Endothelial cell of umbilical vein (primary cell): ENCODE data around the gene DHX40. TPM values are rescaled to one million over a fixed set of nuclear protein-coding genes. Genes with fewer than 3 reads are reported as not detected.
A peak's percentile ranks its signal among the peaks of the same experiment; 100 is the strongest.

Source experiments
- BruUV-seq: library from RNA; stranded (reverse); fragments of 400-500 nt; replicated peaks from 2 replicates; lab custom pipeline; 2021; lab: Mats Ljungman, UMichigan
- CTCF ChIA-PET: fragments of 300-600, 350-600 bp; sonication (Branson Sonifier 250); formaldehyde crosslinking; loops from one replicate; lab custom pipeline; 2021; ENCODE audit warnings: antibody characterized with exemption, inconsistent platforms; lab: Charles Lee
- POLR2A ChIA-PET: fragments of 300-600, 350-600 bp; sonication (Branson Sonifier 250); formaldehyde crosslinking; loops from one replicate; lab custom pipeline; 2021; ENCODE audit warnings: antibody characterized with exemption, inconsistent platforms; lab: Charles Lee
- DNase-seq: peaks from one replicate; pipeline ENCODE4 v3.0.0-alpha.2; 2011; ENCODE audit warnings: low read depth, low spot score
- FAIRE-seq: peaks from 2 replicates; lab custom pipeline; 2011; peaks lifted over from hg19 to GRCh38; lab: Jason Lieb, UNC
- H2AFZ ChIP-seq: 2 replicates; pipeline ENCODE4 v1.6.0; 2012; ENCODE audit warnings: low read depth, low read length, control low read depth, inconsistent platforms
- H3K27ac ChIP-seq: 2 replicates; pipeline ENCODE4 v1.5.1; 2011; ENCODE audit warnings: low read depth, mild to moderate bottlenecking, control low read depth, low read length, moderate library complexity; ENCODE audit not compliant: insufficient read depth
- H3K27me3 ChIP-seq, 2 experiments: 2 replicates each; pipeline versions ENCODE4 v1.6.0 to v1.6.1; 2011; ENCODE audit warnings: low read length in 2 of 2, mixed read lengths in 1 of 2; ENCODE audit not compliant: control insufficient read depth in 2 of 2, insufficient read depth in 2 of 2
- H3K36me3 ChIP-seq, 2 experiments: 2 replicates in 1 of 2; 3 replicates in 1 of 2; pipeline ENCODE4 v1.5.1; 2011; ENCODE audit warnings: low read length in 2 of 2, mild to moderate bottlenecking in 1 of 2, moderate library complexity in 1 of 2; ENCODE audit not compliant: control insufficient read depth in 2 of 2, insufficient read depth in 2 of 2; ENCODE audit errors: extremely low read depth in 1 of 2
- H3K4me1 ChIP-seq: 3 replicates; pipeline ENCODE4 v1.5.1; 2011; ENCODE audit warnings: mild to moderate bottlenecking, low read length; ENCODE audit not compliant: control insufficient read depth, insufficient read depth; ENCODE audit errors: extremely low read depth
- H3K4me2 ChIP-seq: 2 replicates; pipeline ENCODE4 v1.6.1; 2011; ENCODE audit warnings: low read length, control low read depth, mixed read lengths; ENCODE audit not compliant: insufficient read depth
- H3K4me3 ChIP-seq, 3 experiments: fragments of 200-600 bp in 1 of 3; sonication (generic), shearing (Covaris generic) in 1 of 3; replicated peaks in 1 of 3; 2 replicates each; pipeline ENCODE4 v1.5.1; 2011 to 2016; ENCODE audit warnings: control low read depth in 3 of 3, low read length in 3 of 3, mild to moderate bottlenecking in 2 of 3, inconsistent platforms in 1 of 3, low read depth in 1 of 3, moderate library complexity in 1 of 3; ENCODE audit not compliant: insufficient read depth in 1 of 3
- H3K79me2 ChIP-seq: 2 replicates; pipeline ENCODE4 v1.6.0; 2012; ENCODE audit warnings: low read length, inconsistent platforms; ENCODE audit not compliant: control insufficient read depth, insufficient read depth
- H3K9ac ChIP-seq: replicated peaks from 2 replicates; pipeline ENCODE3; 2011; ENCODE audit warnings: low read length, control low read depth; ENCODE audit not compliant: insufficient read depth; ENCODE audit errors: extremely low read depth
- H3K9me1 ChIP-seq: replicated peaks from 3 replicates; pipeline ENCODE4 v1.6.0; 2011; ENCODE audit warnings: mild to moderate bottlenecking, low read length; ENCODE audit not compliant: control insufficient read depth, insufficient read depth; ENCODE audit errors: extremely low read depth
- H3K9me3 ChIP-seq: replicated peaks from 2 replicates; pipeline ENCODE4 v1.5.1; 2012; ENCODE audit warnings: low read length, inconsistent platforms; ENCODE audit not compliant: control insufficient read depth, insufficient read depth
- H4K20me1 ChIP-seq: replicated peaks from 2 replicates; pipeline ENCODE3; 2011; ENCODE audit warnings: mild to moderate bottlenecking, low read length; ENCODE audit not compliant: control insufficient read depth, insufficient read depth; ENCODE audit errors: extremely low read depth
- CTCF ChIP-seq, 2 donors: IDR thresholded peaks; 1 replicate in 1 of 2; 2 replicates in 1 of 2; pipeline ENCODE4 v1.5.1; 2011; ENCODE audit warnings: low read length in 2 of 2, mild to moderate bottlenecking in 2 of 2, moderate library complexity in 2 of 2, control low read depth in 1 of 2, inconsistent platforms in 1 of 2, low read depth in 1 of 2; ENCODE audit not compliant: insufficient read depth in 1 of 2; ENCODE audit errors: extremely low read depth in 1 of 2
- EZH2 ChIP-seq: IDR thresholded peaks from 2 replicates; pipeline ENCODE4 v1.6.1; 2012; ENCODE audit warnings: borderline replicate concordance, low read depth, mild to moderate bottlenecking, moderate library complexity, low read length, inconsistent platforms; ENCODE audit not compliant: severe bottlenecking
- FOS ChIP-seq: IDR thresholded peaks from 2 replicates; pipeline ENCODE4 v1.6.1; 2011; ENCODE audit warnings: mild to moderate bottlenecking, low read length, moderate library complexity, borderline replicate concordance; ENCODE audit not compliant: insufficient read depth
- GATA2 ChIP-seq: IDR thresholded peaks from 2 replicates; pipeline ENCODE4 v1.7.0; 2011; ENCODE audit warnings: low read depth, mild to moderate bottlenecking, moderate library complexity, mixed read lengths, low read length; ENCODE audit not compliant: insufficient read length, insufficient read depth
- JUN ChIP-seq: IDR thresholded peaks from 2 replicates; pipeline ENCODE4 v1.6.1; 2011; ENCODE audit warnings: borderline replicate concordance, low read depth; ENCODE audit not compliant: insufficient read length, insufficient read depth
- MYC ChIP-seq: IDR thresholded peaks from one replicate; pipeline ENCODE4 v1.6.1; 2011; ENCODE audit warnings: mild to moderate bottlenecking, low read depth, low read length
- POLR2A ChIP-seq: IDR thresholded peaks from 2 replicates; pipeline ENCODE4 v1.6.1; 2012; ENCODE audit warnings: low read depth, mild to moderate bottlenecking, control low read depth, low read length
- POLR2AphosphoS5 ChIP-seq: IDR thresholded peaks from 2 replicates; pipeline ENCODE4 v1.6.1; 2012; ENCODE audit warnings: low read depth, mild to moderate bottlenecking, control low read depth, low read length, moderate library complexity; ENCODE audit not compliant: insufficient read depth
- dilution Hi-C: fragments of 300-500 bp; cut with MboI; formaldehyde crosslinking; loops from one replicate; pipeline ENCODE4 v1.15.0; 2019; ENCODE audit warnings: low sequenced_read_pairs; ENCODE audit not compliant: extremely low pct_ligation_motif_present
- intact Hi-C: fragments of 100-400 bp; cut with micrococcal nuclease; formaldehyde crosslinking; loops from one replicate; pipeline ENCODE4 v1.10.0; 2022
- polyA plus RNA-seq, 4 experiments: library from polyadenylated mRNA; depleted of rRNA in 3 of 4; stranded (reverse) in 3 of 4; unstranded in 1 of 4; fragments of >200 nt; gene quantifications; 2 replicates each; pipeline versions ENCODE4 v1.2.1 to v1.2.3, GENCODE V29; 2011 to 2012; ENCODE audit warnings: missing spikeins in 1 of 4
- total RNA-seq: library from RNA; stranded (reverse); gene quantifications from 2 replicates; pipeline ENCODE4 v1.2.3, GENCODE V29; 2021
- TF ChIP-seq, protein P1 (sequence below): IDR thresholded peaks from 2 replicates; pipeline ENCODE4 v1.6.1; 2011; ENCODE audit not compliant: insufficient read depth, insufficient read length

Gene DHX40
- total and polyA plus RNA-seq, 2 donors (not counting 3 experiments of a cell fraction or from before 2014, with no cell fraction given), result 14.0 to 29.7 TPM

DNA sequence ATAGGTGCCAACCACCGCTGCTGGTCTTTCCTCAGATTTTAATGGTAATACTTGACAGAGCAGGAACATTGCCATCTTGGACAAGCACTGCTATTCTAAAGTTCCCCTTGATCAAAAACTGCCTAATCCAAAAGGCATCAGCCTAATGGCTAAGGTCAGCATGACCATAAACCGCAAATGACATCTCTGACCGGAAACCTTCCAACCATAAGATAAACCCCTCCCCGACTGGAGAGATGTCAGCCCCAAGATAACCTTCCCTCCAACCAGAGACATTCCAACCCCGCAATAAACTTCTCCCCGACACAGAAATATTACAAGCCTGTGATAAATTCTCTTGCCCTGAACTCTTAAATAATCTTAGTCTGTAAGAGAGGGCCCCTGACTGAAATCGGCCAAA lies 7.4 kb upstream of the DHX40 start:
- CTCF ChIA-PET, result interaction anchor here (1.2 to 4.3 kb wide), 7 partner anchors 36 to 264 kb away, joined by 3 to 84 read pairs (median 9); no protein-coding TSS in a partner anchor
- intact Hi-C loops, result loop anchor here (2.0 kb wide), 1 partner anchor 37 kb away; no protein-coding TSS in a partner anchor
- dilution Hi-C loops, result no loop called here

GRCh38 chr17:59558953-59559352 lies 6.5 kb upstream of the DHX40 start:
- no peaks in the 10 kb centered on the region for H3K9me3 ChIP-seq
- H3K4me3 ChIP-seq, result no peak overlapping the region
- H3K9ac ChIP-seq, result no peak overlapping the region
- H3K79me2 ChIP-seq, result no peaks in the 10 kb centered on the region
- no peak for TF ChIP-seq POLR2A
- no peak for TF ChIP-seq FOS
- TF ChIP-seq JUN, result no peak
- TF ChIP-seq GATA2, result no peak
- TF ChIP-seq, protein P1, sequence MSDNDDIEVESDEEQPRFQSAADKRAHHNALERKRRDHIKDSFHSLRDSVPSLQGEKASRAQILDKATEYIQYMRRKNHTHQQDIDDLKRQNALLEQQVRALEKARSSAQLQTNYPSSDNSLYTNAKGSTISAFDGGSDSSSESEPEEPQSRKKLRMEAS, result no peak
- no peak for TF ChIP-seq POLR2AphosphoS5
- no peak for TF ChIP-seq MYC
- TF ChIP-seq CTCF (IDR thresholded peaks at IDR 0.05; ENCODE audit: extremely low read depth in 1 of 2, insufficient read depth in 1 of 2, low read depth in 1 of 2, low read length in 2 of 2), result no peak
- TF ChIP-seq EZH2, result no peak
- H3K4me1 ChIP-seq, result no peaks in the 10 kb centered on the region
- no peaks in the 10 kb centered on the region for H3K9me1 ChIP-seq
- no TSS peak for BruUV-seq
- H3K27ac ChIP-seq, result no peak overlapping the region
- no peak overlapping the region for H2AFZ ChIP-seq
- POLR2A ChIA-PET, result no interaction called here
- no peaks in the 10 kb centered on the region for H3K36me3 ChIP-seq
- CTCF ChIA-PET, result interaction anchor here (0.7 to 4.3 kb wide), 15 partner anchors 9 to 631 kb away, joined by 3 to 84 read pairs (median 5); no protein-coding TSS in a partner anchor
- intact Hi-C loops (loop anchor here (1.0 to 2.0 kb wide), 2 partner anchors 38 to 248 kb away; no protein-coding TSS in a partner anchor), dilution Hi-C loops (no loop called here)
- FAIRE-seq (no peak), DNase-seq (peak; percentile 28)
- H4K20me1 ChIP-seq, result no peaks in the 10 kb centered on the region
- H3K4me2 ChIP-seq, result no peak overlapping the region
- H3K27me3 ChIP-seq, result peaks cover 0 to 2% of the 10 kb centered on the region in 2 experiments

More for the DNA sequence above, 7.4 kb upstream of the DHX40 start:
- no peaks in the 10 kb centered on the region for H3K4me1 ChIP-seq
- no peaks in the 10 kb centered on the region for H3K36me3 ChIP-seq
- H3K4me2 ChIP-seq, result no peak overlapping the region
- FAIRE-seq, result no peak
- no peaks in the 10 kb centered on the region for H3K9me1 ChIP-seq
- H3K9me3 ChIP-seq, result no peaks in the 10 kb centered on the region
- H3K27me3 ChIP-seq, result peaks cover 0 to 2% of the 10 kb centered on the region in 2 experiments
- H3K9ac ChIP-seq, result no peak overlapping the region
- no peak overlapping the region for H3K4me3 ChIP-seq
- H3K79me2 ChIP-seq, result no peaks in the 10 kb centered on the region
- no peak overlapping the region for H2AFZ ChIP-seq
- TF ChIP-seq MYC, result no peak
- TF ChIP-seq JUN, result no peak
- H4K20me1 ChIP-seq, result no peaks in the 10 kb centered on the region
- POLR2A ChIA-PET, result no interaction called here
- DNase-seq, result no peak
- no TSS peak for BruUV-seq
- no peak overlapping the region for H3K27ac ChIP-seq
